ENCODE results near the gene B3GALNT2.
"Not testable (repeated sequence)": the region's sequence is repeated elsewhere in the genome, so short reads cannot be mapped to it uniquely, and the experiment has no call there.

Gene B3GALNT2

DNA sequence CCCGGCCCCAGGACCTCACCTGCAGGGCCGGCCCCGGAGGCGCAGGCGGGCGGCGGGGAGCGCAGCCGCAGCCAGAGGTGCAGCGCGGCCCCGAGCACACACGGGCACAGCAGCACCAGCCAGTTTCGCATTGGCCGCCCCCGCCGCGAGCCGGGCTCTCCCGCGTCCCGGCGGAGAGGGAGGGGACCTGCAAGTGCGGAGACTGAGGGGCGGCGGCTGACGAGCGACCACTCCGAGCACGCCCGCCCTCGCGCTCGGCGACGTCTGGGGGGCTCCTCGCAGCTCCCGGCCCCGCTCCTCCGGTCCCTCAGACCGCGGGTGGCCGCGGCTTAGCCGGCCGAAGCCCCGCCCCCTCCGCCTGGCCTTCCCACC is at the start of gene B3GALNT2:
B3GALNT2 (minus strand) TSS at position 331 of the 372 bp plus-strand sequence; CDS start at position 131, 200 bp downstream.
- no peak for DNase-seq (ENCODE audit: low read depth)

DNA sequence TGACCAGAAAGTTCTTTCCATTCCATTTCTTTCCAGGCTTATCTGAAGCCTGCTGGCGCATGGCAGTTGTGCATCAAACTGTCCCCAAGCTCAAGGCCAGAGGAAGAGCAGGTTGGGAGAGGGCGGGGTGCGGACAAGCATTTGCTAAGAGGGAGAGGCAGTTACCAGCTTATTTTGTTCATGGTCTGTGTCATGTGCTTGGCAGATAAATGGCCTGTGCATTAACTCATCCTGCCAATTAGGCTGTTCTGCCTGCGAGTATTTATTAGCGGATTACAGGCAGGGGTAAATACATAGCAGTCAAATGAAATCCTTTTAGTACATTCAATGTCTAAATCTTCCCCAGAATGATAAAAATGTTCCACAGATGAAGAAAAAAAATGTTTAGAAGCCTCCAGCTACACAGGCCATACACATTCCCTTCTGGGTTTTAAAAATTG is 48.9 kb upstream of the B3GALNT2 start:
- DNase-seq (ENCODE audit: low read depth) = no peak

DNA sequence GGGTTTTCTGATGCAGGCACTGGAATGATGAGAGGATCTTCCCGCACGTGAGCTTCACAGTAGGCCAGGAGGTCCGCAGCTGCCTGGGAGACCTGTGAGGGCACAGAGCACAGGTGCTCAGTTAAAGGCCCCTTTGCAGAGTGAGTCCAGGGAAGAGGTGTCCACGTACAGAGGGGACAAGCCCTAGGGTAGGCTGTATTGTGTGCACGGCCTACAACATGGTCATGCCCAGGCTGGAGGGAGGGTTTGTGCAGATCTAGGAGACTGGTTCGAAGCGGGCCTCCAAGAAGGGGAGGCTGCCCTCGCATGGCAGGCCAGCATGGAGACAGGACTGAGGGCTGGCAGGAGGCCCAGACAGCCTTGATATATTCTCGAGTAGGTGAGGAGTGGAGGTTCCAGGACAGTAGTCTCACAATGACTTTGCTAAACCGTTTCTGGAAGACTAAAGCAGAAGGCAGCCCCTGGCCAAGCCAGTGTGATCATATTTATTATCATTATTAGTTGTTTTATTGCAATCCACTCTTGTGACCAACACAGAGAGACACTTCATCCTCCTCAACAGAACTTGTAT is 48.0 kb upstream of the B3GALNT2 start:
- no peak for DNase-seq (ENCODE audit: low read depth)

DNA sequence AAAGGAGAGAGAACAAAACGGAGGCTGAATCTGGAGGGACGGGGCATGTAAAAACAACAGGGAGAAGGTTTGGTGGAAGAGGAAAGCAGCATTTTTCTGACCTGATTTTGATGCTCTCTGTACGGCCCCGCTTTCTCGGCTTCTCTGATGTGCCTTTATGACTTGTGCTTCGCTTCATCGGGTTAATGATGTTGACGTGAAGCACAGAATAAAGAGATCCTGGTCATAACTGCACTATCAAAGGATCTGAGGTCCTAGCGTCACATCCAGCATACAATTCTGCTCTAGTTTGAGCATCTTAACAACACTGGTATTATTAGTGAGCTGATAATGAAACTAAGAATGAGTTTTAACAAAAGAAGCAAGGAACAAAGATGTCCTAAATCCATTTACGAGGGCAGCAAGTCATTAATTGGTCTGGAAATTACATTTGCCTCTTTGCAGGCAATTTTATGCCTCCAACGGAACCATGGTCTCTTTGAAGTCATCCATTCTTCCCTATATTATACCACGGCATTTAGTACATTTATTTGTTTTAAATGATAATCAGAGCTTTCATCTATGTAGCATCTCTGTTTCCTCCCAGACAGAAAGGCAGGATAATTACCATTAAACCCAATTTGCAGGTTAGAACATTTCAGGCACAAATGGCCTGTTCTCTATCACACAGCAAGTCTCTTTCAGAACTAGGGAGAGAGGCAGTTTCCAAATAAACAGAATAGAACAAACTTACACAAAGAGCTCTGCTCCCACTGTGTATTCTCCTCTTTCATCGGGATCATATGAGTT is 45.3 kb upstream of the B3GALNT2 start:
- DNase-seq (ENCODE audit: low read depth) = no peak

DNA sequence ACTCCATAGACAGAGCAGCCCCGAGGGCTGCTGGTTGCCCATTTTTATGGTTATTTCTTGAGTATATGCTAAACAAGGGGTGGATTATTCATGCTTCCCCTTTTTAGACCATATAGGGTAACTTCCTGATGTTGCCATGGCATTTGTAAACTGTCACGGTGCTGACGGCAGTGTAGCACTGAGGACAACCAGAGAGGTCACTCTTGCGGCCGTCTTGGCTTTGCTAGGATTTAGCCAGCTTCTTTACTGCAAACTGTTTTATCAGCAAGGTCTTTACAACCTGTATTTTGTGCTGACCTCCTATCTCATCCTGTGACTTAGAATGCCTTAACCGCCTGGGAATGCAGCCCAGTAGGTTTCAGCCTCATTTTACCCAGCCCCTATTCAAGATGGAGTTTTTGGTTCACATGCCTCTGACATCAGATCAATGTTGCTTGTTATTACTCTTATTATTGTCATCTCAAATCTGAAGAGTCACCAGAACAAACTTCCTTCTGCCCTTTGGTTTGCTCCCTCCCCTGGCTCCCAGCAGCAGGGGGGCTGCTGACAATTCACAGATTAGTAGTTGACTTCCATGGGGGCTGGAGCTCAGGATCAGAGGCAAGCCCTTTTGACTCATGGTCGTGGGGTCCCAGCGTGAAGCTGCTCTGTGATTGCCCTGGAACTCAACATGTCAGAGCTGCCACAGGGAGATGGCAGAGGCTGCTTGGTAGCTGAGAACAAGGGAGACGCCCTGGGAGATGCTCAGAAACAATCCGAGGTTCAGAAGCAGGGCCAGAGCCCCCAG is 42.3 kb upstream of the B3GALNT2 start:
- DNase-seq (ENCODE audit: low read depth) = not testable (repeated sequence)

DNA sequence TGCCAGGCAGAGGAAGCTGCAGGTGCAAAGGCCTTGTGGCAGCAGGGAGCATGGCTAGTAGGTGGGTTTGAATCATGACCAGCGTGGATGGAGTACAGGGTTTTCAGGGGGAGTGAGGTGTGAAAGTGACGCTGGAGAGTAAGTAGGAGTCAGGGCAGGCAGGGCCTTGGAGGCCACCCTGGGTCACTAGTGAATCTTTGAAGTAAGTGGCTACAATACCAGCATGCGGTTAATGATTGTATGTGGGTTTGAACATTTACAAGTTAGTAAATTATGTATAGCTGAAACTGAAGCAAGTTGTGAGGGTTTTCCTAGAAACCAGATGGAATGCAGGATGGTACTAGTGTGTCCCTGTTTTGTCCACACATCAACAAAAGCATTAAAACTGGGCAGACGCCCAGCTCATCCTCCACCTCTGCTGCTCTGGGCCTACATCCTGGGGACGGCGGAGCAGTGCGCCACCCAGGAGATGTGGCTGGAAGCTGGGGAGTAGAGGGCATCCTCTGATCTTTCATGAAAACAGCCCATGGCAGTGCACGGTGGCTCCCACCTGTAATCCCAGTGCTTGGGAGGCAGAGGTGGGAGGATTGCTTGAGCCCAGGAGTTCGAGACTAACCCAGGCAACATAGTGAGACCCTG is 41.2 kb upstream of the B3GALNT2 start:
- DNase-seq (ENCODE audit: low read depth) = no peak

DNA sequence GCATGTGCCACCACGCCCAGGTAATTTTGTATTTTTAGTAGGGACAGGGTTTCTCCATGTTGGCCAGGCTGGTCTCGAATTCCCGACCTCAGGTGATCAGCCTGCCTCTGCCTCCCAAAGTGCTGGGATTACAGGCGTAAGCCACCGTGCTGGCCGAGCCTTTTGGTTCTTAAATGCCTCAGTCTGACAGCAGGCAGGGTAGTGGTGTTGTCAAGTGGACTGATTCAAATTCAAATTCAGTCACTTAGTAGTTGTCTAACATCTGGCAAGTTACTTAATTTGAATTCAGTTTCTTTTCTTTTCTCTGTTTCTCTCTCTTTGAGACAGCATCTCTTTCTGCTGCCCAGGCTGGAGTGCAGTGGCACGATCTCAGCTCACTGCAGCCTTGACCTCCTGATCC is 38.6 kb upstream of the B3GALNT2 start:
- not testable (repeated sequence) for DNase-seq (ENCODE audit: low read depth)

DNA sequence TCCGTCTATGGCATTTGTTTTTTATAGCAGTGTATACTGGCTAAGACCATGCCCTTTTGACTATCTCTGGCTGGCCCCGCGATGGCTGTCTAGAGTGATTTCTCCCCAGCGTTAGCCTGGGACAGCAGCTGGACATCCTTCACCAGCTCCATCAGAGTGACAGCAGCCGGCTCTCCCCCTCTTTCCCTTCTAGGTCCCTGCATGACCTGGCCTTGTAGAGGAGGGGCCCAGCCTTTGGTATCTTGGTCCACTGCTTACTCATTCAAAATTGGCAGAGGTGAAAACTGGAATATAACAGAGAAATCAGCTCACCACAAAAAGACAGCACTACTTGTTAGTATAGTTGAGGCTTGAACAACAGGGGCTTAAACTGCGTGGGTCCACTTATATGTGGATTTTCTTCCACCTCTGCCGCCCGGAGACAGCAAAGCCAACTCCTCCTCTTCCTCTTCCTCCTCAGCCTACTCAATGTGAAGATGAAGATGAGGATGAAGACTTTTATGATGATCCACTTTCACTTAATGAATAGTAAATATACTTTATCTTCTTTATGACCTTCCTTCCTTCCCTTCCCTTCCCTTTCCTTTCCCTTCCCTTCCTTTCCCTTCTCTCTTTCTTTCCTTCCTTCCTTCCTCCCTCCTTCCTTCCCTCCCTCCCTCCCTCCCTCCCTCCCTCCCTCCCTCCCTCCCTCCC is 29.4 kb upstream of the B3GALNT2 start:
- no peak for DNase-seq (ENCODE audit: low read depth)

DNA sequence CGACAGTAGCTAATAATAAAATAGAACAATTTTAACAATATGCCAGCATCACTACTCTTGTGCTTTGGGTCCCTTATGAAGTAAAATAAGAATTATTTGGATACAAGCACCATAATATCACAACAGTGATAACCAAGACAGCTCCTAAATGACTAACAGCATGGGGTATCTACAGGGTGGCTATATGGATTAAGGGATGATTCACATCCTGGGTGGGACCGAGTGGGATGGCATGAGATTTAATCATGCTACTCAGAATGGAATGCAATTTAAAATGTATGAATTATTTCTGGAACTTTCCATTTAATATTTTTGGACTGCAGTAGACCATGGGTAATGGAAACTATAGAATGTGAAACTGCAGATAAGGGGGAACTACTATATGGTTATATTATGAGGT is 28.1 kb upstream of the B3GALNT2 start:
- no peak for DNase-seq (ENCODE audit: low read depth)

DNA sequence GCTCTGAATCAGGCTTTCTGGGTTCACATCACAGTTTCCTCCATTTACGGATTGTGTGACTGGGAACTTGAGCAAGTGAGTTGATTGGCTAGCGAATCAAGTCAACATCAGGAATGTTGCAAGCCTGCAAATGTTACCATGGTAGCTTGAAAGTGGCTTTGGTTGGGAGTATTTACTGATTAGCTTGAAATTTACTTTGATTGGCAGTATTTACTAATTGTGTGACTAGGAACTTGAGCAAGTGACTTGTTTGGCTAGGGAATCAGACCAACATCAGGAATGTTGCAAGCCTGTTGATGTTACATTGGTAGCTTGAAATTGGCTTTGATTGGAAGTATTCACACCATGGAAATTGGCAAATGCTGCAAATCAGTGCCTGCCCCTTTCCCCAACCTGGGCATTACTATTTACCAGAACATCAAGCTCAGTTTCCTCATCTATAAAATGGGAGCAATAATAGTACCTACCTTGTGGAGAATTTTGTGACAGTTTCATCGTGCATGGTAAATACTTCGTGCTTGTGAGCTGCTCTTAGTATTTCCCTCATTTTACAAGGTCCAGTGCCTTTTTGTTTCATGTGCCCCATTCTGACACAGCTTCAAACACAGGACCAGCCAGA is 23.1 kb upstream of the B3GALNT2 start:
- no peak for DNase-seq (ENCODE audit: low read depth)

DNA sequence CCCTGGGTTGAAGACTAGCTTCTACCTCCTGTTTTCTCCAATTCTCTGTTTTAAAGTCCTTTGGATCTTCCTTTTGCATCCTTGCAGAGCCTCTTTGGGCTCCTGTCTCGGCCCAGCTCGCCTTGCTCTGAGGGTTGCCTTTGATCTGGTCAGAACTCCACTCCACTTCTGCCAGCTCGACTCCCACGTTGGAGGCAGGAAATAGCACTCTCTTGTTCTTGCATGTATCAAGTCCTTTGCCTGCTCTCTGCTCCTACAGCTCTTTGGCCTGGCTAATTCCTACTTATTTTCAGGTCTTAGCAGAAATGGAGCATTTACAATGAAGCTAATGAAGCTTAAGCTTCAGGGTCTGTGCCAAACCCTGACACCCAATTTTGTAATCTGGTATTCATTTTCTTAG is 21.1 kb upstream of the B3GALNT2 start:
- DNase-seq (ENCODE audit: low read depth) = no peak

DNA sequence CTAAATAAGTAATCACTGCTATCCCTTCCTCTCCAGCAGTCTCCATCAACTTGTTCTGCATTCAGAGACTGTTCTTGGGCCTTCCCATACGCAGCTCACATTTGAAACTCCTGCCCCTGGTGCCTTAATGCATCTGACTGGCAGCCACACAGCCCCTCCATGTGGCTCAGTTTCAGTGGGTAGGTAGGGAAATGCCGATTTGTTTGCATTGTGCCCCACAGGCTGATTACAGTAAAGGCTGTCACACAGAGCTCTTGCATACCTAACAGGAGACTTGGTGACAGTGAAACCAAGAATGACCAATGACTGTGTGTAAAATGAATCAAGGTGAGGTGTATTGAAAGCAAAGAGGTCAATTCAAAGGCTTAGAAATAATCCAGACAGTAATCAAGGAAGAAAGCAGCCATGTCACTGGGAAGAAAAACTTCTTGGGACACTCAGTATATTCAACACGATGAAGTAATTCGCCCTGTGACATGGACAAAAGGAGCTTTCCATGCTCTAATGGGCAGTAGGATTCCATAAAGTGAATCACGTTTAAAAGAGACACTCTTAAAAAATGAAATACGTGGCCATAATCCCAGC is 12.7 kb upstream of the B3GALNT2 start:
- DNase-seq (ENCODE audit: low read depth) = no peak

DNA sequence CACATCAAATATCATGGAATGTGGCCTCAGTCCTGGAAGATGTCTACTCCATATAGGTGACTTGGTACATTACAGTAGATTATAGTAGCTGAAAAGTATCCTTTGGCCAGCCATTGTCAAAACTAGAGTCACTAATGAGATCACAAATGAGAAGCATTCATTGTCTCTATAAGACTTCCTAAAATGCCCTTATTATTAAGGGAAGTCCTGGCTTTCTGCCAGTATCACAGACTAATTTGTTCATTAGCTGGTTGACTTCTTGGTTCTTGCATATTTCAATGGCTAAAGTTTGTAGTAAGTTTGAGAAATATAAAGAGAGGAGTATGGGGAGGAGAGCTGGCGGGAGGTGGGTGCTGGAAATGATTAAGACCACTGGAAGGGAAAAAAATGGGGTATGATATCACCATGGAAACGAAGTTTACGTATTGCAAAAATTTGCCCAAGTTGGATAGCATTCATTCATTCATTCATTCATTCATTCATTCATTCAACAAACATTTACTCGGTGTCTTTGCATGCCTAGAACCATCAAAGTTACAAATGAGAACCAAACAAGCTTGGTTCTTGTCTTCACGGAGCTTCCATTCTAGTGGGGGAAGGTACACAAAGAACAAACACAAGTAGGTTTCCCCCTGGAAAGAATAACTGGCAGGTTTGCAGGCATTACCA is 11.7 kb upstream of the B3GALNT2 start:
- no peak for DNase-seq (ENCODE audit: low read depth)

DNA sequence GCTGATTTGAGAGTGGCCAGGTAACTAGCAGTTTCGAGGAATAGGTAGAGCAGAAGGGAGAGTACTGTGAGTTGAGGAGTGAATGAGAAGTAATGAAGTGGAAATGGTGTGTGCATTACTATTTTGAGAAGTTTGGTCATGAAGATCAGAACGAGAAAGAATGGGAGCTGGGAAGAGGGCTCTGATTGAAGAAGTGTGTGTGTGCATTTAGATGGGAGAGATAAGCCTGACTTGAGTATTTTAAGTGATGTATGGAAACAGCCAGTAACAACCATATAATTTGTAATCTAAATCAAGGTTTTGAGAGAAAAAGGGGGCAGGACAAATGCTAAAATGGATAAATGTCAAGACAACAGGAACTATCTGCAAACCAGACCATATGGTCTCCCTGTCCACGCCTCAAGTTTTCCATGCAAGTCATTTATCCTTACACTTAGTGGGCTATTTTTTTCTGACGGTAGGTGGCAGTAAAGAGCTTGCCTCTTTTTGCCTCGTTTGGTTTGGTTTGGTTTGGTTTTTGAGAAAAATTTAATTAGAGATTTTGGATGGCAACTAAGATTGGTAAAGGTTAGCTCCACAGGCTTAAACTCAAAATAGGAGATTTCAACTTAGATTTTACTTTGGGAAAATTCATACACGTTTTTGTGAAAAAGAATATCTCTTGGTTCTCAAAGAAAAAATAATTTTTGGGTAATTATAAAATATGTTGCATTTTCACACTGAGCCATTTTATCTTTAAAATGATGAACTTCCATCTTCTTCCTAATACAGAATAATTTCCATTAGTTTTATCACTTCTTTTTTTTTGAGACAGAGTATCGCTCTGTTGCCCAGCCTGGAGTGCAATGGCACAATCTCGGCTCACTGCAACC is 9.5 kb upstream of the B3GALNT2 start:
- DNase-seq (ENCODE audit: low read depth) = no peak

DNA sequence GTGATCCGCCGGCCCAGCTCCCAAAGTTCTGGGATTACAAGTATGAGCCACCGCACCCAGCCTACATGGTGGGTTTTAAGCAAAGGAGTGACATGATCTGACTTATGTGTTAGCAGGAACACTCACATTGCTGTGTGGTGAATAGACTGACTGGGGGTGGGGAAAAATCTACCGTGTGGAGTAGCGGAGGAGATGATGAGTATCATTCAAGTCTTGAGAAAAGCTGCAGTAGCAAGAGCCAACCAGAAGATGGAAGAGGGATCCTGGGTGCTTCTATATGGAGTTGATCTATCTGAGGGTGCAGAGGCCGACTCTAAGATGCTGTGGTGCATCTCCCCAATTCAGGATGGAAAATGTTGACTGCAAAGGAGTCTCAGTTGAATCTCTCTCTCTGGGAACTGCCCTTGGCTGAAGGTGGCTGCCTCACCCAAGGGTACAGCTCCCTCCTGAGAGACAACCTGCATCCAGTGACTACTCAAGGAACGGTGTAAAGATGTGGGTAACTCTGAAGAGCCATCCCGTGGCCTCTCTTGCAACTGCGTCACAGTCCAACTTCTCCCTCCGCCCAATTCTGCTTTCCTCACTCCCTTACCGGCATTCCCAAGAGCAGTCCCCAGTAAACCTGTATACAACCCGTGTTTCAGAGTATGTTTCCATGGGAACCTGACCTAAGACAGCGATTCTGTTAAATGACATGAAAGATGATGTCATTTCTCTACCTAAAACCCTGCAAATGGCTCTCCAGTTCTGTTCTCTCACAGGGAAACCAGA is 7.4 kb upstream of the B3GALNT2 start:
- DNase-seq (ENCODE audit: low read depth) = no peak

DNA sequence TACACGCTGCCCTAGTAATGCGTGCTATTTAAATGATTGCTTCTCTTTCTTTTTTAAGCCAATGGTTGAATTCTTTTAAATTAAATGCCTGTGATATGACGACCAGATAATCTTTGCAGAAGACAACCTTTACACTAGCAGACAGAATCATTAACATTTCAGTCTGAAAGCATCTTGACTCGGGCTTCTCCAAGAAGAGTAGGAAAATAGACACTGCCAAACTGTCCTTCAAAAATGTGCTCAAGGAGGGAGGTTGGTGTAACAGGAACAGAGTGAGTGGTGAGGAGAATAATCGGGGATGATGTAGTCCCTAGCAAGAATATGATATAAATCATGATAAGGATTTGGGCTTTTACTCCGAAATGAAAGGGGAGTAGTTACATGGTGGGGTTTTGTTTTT is 6.6 kb upstream of the B3GALNT2 start:
- DNase-seq (ENCODE audit: low read depth) = no peak

DNA sequence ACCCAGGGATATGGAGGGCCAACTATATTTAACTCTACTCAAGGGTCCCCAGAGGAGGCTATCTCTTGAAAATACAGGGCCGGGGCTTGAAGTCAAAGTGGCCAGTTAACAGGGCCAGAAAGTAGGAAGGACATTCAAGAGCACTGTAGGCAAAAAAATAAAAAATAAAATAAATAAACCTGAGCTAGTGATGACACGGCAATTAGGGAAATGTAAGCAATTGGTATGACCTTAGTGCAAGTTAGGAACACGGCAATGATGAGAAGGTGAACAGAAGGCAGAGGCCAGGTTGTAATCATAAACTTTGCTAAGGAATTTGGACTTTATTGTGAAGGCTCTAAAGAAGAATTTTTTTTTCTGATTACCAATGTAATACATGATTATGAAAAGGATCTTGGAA is 3.4 kb upstream of the B3GALNT2 start:
- no peak for DNase-seq (ENCODE audit: low read depth)

DNA sequence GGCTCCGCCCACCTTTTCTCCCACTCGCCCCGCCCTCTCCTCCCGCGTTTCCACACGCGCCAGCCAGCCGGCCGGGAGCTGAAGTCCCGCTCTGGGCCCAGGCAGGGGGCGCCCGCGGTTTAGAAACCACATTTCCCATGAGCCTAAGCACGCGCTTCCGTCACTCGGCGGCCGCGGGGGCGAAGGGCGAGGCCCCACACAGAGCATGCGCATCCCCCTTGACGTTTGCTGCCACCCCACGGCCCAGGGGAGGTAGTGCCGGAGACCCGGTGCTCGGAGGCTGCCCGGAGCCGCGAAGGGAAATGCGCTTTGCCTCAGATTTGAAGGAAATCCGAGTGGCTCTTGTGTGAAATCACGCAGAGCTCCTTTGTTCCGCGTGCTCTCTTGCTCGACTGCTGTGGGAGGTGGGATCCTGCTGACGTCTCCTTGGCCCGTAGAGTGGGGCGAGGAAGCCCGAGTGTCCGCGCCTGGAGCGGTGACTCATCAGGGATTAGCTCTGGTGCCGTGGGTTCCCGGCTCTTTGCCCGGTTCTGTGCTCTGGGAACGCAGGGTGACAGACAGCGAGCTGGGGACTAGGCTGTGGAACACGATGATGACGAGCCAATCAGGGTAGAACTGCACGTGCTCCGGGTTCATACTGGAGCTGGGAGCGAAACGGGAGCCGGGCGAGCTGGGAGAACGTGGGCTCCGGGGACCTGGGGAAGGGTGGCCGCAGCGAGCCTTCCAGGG is 406 bp upstream of the B3GALNT2 start:
- DNase-seq (ENCODE audit: low read depth) = peak; percentile 96
